DND-41 (cell line): Measurements from ENCODE around the gene DPP6.

Experiments
- EZH2 ChIP-seq: IDR thresholded peaks from 3 replicates; pipeline ENCODE4 v1.6.1; 2012; ENCODE audit warnings: borderline replicate concordance, low read depth, mild to moderate bottlenecking, moderate library complexity, low read length, inconsistent platforms; ENCODE audit not compliant: severe bottlenecking
- TF ChIP-seq, protein P1 (sequence below): IDR thresholded peaks from 2 replicates; pipeline ENCODE4 v1.5.1; 2012; ENCODE audit warnings: borderline replicate concordance, low read length, moderate library complexity, mild to moderate bottlenecking; ENCODE audit not compliant: poor library complexity, severe bottlenecking; ENCODE audit errors: extremely low read depth

DNA sequence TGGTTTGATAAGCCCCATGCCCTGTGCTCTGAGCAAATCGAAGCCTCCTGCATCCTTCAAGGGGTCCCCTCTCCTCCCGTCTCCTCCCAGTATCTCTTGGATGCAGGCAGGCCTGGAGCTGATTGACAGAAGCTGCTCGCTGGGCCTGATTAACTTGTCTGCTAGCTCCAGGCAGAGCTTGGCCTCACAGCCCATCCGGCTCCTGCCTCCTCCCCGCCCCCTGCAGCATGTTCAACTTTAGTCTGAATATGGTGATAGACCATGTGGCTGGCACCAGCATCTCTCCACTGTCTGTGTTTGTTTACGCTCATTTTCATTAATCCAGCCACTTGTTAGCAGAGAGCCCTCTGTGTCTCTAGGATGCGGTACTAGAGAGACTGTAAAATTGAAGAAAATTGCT is 432.2 kb downstream of the DPP6 start:
- TF ChIP-seq, protein P1, sequence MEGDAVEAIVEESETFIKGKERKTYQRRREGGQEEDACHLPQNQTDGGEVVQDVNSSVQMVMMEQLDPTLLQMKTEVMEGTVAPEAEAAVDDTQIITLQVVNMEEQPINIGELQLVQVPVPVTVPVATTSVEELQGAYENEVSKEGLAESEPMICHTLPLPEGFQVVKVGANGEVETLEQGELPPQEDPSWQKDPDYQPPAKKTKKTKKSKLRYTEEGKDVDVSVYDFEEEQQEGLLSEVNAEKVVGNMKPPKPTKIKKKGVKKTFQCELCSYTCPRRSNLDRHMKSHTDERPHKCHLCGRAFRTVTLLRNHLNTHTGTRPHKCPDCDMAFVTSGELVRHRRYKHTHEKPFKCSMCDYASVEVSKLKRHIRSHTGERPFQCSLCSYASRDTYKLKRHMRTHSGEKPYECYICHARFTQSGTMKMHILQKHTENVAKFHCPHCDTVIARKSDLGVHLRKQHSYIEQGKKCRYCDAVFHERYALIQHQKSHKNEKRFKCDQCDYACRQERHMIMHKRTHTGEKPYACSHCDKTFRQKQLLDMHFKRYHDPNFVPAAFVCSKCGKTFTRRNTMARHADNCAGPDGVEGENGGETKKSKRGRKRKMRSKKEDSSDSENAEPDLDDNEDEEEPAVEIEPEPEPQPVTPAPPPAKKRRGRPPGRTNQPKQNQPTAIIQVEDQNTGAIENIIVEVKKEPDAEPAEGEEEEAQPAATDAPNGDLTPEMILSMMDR, result no peak
- TF ChIP-seq EZH2, result no peak
